Stimulated activated CD8-positive, alpha-beta memory T cell treated with anti-CD3 and anti-CD28 coated beads, Interleukin-7, amount 100 ng/mL, for 1 hour (primary cell): Measurements from ENCODE around the gene CCDC172.

Experiments used
- DNase-seq, 2 donors: peaks; one replicate each; pipeline ENCODE4 v3.0.0-alpha.2; 2020; ENCODE audit warnings: low read depth in 2 of 2

CCDC172 gene, protein sequence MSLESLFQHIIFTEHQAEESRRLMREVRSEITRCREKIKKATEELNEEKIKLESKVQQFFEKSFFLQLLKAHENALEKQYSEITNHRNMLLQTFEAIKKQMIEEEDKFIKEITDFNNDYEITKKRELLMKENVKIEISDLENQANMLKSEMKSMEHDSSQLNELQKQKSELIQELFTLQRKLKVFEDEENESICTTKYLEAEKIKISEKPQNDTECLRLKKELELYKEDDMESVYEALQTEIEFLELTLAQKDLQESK

DNA sequence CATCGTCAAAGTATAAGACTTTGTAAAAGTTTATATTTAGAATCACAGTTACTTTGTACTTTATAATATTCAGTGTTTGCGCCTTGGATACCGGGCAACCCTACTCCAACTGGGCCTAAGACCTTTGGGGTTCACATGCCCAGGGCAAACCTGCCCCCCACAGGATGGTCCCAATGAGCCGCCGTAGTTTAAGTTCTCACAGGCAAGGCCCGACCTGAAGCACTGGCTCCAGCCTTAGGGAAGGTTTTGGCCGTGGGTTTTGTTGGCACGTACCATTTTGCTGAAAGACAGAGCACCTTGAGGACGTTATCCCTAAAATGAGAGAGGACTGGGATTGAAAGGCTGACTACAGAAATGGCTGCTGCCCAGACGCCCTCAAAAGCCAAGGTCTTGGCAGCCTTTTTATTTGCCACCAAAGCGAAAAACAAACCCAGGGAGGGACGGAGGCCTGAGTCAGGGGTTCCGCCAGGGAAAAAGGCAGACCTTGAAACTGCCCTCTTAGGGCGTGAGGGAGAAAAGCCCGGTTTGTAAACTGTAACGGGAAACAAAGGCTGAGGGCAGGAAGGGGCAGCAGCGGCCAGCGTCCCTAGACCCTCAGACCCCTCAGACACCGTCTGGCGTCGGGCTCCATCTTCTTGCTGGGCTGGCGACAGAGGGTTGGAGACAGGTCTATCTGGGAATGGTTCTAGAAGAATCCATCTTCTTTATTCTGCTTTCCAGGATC, at the start of gene CCDC172:
Gene CCDC172 (plus strand): TSS at position 222 of the 724 bp plus-strand sequence. CDS start 564 bp downstream, outside the sequence.
- DNase-seq = no peak

DNA sequence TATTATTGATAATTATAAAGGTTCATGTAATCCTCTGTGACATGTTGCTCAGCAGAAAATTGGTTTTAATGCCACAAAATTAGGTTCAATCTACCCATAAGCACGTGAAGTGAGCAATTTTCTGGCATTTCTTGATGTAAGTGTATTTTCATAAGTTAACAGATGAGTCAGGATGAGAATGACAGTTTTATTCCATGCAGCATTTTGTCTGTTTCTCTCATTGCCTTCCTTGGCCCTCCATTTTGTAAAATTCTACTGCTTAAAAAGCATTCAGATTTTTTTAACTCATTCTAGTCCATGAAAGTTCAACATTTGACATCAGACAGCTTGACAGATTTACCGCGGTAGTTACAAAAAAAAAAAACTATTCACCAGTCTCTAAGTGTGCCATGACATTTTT, 47.3 kb upstream of the CCDC172 start:
- no peak for DNase-seq

DNA sequence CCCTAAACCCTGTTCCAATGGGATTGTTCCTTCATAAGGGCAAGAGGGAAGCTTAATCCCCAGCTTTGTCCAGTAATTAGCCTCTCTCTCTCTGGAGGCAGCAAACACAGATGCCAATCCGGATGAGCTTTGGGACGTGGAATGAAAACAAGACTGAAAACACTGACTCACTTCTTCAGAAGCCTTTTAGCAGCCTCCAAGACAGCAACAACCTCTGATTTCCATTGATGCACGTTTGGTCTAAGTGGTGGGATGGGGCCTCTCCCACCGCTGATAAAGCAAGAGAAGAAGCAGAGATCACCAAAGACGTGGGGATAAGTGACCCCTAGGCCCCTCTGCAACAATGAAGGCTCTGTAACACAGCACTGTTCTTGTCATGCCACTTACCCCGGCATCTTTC, 45.4 kb upstream of the CCDC172 start:
- no peak for DNase-seq

DNA sequence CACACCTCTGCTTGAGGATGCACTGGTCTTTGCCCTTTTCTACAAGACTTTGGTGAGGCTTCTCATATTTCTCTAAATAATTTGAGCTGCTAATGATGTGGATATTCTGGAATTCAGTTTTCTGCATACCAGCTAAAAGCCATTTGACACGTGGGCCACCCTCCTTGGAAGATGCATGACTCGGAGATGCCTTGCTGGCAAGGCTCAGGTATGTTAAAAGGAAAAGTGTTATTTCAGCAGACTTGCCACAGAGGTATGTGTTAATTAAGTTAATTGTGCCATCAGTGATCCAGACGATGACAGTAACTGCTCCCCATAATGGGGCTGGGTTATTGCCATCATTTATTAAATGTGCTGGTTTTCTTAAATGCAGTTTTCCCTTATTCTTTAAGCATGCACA, 42.5 kb upstream of the CCDC172 start:
- no peak for DNase-seq

DNA sequence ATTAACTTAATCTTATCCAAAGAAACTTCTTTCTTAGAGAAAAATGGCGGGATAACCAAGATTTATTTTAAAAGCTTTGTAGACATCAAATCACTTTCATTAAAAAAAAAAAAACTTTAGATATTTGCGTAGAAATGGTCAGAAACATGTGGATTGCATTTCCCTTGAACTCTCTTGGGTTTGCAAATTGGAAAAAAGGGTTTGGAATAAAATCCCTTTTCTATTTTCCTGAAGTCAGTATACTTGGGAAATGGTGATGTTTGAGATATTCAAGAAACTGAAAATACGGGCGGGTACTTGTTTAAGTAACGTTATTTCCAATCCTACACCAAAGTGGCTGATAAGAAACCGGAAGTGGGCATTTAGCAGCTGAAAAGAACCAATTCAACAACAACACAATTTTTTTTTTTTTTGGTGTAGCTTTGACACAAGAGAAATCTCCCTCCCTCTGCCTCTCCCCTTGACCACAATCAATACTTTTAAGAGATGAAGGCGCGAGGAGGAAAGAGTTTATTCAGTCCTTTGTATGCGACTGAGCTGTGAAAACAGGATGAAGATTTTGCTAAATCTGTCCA, 37.5 kb upstream of the CCDC172 start:
- DNase-seq = no peak

DNA sequence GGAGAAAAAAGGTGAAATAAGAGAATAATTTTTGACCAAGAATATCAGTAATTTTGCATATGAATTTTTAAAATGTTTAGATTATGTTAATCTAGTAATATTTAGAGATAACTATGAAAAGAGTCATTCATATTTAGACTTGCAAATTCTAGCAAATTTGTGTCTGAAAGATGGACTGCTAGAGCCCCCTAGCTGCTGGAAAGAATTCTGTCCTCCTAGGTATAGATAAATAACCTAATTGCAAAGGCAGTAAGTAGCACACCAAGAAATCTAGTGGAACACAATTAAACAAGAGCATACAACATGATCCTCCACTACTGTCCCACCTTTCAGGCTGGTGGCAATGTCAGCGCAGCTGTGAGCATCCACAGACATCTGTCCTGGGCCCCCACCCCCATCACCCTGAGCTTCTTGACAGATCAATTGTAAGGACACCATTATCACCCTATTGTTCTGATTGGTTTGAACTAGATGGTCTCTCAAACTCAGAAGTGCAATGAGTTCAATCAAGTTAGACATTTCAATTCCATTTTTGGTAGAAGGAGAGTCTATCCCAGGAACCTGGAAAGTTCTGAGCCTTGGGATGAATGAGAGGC, 36.2 kb upstream of the CCDC172 start:
- no peak for DNase-seq

DNA sequence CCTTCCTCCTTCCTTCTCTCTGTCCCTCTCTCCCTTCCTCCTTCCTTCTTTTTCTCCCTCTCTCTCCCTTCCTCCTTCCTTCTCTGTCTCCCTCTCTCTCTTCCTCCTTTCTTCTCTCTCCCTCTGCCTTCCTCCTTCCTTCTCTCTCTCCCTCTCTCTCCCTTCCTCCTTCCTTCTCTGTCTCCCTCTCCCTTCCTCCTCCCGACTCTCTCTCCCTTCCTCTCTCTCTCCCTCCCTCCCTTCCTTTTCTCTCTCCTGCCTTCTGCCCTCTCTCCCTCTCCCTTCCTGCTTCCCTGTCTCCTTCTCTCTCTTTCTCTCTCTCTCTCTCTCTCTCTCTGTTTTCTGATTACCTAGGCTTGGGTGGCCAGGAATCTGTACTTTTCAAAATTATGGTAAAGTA, 34.6 kb upstream of the CCDC172 start:
- DNase-seq = no peak

DNA sequence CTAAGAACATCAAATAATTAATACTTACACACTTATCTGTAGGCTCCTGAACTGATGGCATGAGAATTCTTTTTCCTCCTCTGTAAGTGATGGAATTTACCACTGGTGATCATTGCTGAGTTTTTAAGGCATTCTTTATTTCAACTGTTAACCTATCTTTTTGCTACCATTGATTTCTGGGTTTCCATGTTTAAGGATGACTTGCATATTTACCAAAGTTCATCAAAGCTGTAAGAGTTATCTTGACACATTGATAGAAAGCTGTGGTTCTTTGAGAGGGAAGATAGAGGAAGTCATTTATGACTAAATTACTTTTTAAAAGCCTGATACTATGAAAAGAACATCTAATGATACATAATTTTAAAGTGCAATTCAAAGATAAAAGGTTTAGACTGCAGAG, 31.8 kb upstream of the CCDC172 start:
- DNase-seq = no peak

DNA sequence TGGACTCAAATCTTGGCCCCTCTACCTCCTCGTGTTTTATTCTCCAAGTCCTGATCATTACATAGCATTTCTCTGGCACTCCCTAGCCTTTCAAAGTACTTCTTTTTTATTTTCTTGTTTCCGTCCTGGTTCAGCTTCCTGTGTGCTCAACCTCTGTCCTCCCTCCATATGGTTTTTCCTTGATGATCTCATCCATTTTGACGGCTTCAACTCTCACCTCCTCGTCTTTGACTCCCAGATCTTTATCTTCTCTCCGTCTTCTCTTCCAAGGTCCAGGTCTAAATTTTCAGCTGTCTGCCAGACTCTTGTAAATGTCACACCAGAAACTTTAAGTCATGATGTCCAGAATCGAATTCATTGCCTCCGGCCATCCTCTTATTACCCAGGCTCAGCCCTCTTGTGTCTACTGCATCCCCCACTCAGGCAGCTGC, 27.9 kb upstream of the CCDC172 start:
- DNase-seq = no peak

DNA sequence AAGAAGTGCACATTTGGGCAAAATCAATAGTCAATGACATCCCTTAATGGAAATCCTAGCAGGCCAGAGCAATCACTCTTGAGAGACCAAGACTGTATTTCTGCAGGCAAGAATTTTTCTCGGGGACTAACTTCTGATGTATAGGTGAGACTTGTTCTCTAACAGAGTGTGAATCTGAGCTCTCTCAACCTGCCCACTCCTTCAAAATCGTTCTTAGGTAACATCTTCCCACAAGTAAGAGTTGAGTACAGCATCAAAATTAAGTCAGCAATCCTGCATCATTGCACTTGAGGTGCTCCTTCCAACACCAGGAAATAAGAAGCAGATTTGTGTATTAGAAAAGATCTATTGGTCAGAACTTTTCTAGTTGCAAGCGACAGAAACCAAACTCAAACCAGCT, 25.7 kb upstream of the CCDC172 start:
- DNase-seq = no peak

DNA sequence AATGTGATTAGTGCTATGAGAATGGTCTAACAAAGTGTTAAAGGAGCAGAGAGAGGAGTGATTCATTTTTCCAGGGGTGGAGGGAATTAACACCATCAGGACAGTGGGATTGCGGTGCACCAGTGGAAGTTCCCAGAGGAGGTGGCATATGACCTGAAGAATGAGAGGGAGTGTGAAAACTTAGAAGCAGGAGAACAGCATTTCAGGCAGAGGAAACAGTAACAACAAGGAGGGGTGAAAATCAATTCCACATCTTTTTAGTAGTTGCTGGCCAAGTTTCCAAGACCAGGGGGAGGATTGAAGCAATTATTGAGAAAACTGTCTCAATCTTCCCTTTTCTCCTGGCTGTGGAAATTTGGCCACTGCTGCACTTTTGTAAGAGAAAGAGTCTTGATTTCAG, 23.7 kb upstream of the CCDC172 start:
- DNase-seq = no peak

DNA sequence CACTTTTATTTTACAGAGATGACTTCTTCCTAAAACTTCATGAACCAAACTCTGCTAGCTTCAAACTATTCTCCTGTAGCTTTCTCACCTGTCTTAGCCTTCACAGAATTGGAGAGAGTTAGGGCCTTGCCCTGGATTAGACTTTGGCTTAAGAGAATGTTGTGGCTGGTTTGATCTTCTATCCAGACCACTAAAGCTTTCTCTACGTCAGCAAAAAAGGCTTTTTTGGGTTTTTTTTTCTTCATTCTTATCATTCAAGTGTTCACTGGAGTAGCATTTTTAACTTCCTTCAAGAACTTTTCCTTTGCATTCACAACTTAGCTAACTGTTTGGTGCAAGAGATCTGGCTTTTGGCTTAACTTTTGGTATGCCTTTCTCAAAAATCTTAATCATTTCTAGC, 19.3 kb upstream of the CCDC172 start:
- DNase-seq = no peak

DNA sequence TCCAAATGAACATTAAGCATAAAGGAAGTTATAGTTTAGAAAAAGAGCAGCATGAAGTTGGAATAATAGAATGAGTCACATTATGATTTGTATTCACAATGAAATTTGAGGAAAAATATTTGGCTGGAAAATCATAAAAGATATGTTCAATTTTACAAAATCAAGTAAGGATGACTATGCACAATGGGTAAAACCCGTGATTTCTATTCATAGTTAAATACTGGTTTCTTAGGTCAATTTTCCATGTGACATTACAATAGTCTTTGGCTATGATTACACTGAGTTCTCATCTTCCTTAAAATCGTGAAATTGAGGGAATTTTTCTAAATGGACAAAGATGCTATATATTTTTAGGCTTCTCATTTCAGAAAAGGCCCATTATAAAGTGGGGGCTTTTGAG, 17.4 kb upstream of the CCDC172 start:
- no peak for DNase-seq

DNA sequence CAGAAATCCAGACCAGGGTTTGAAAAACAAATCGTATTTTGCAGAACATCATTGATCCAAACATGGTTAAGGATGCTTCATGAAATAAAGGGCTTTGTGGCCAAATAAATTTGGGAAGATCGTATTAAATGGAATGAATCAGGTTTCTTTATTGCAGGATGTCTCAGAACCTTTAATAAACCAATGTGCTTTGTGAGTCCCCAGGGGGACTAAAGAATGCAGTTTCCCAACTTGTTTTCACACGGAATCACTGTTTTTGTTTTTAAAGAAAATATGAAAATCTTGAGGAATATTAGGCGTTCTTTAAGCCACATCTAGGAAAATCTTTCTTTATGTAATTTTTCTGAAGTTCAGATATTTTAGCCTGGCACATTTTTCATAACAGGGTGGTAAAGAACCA, 16.8 kb upstream of the CCDC172 start:
- DNase-seq = no peak

DNA sequence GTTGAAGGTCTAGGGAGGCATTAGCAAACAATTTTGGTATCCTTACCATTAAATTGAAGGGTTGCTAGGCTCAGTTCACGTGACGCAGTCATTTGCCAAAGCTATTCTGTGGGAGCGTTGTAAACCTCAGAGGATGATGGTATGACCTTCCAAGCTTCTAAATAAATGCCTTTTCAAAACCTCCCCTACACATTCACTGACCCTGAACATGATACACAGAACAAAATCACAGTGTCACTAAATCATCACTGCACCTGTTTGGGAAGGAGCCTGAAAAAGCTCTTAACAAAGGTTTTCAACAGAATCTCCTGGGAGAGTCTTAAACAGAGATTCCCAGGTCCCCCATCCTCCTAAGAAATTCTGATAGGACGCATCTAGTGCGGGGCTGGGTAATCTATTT, 13.2 kb upstream of the CCDC172 start:
- DNase-seq = no peak

DNA sequence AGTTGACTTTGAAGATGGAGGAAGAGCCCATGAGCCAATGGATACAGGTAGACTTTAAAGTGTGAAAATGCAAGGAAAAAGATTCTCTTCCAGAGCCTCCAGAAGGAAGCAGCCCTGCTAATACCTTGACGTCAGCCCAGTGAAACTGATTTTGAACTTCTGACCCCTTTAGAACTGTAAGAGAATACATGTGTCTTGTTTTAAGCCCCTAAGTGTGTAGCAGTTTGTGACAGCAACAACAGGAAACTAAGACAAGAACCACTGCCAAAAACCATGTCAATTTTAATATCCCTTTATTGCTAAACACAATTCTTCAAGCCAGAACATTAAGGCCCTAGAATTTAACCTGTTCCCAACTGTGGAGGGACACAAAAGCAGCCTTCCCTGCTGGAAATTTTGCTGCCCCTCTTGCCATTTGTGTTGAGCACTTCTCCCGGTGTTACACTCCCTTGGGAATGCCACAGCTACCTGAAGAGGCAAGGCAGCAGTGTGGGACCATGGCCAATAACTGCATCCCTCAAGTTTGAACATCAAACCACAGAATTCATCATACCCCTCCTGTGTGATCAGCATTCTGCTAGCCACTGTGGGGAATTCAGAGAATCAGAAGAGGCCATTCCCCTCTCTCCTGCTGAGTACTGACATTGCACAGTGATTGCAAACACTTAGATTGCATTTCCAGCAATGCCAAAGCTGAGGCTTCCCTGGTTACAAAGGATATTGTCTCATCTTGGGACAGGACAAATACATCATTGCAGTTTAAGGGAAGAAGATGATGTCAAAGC, 12.3 kb upstream of the CCDC172 start:
- no peak for DNase-seq

DNA sequence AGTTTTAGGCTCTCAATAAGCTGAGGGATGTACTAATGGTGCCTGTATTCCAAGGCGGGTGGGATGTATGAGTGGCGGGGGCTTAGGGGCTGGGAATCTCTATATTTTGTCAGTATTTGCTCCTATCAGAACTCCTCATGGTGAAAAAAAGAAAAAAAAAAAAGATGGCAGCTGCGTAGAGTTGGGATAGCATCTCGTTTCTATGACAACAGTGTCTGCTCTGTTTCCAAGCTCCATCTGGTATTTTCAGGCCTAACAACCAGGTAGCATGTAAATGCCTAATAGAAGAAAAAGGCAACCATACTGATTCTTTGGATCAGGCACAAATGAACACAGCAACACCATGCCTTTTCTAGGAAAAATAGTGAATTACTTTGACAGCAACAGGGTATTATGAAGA, 11.7 kb upstream of the CCDC172 start:
- no peak for DNase-seq

DNA sequence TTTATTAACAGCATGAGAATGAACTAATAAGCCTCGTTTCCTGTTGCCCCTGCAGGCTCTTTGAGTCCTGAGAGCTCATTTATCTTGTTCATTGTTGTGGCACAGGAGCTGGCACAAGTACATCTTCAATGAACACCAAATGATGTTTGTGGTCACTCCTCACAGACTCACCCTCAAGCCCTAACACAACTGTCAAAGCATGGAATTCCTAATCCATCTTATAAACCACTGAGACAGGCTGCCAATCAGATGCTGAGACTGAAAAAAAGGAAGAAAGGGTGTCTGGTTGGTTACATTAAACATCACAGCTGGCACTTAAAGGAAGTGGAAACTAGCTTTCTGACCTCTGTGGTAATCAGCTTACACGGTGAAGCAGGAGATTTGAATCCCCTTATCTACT, 7.7 kb upstream of the CCDC172 start:
- DNase-seq = no peak

DNA sequence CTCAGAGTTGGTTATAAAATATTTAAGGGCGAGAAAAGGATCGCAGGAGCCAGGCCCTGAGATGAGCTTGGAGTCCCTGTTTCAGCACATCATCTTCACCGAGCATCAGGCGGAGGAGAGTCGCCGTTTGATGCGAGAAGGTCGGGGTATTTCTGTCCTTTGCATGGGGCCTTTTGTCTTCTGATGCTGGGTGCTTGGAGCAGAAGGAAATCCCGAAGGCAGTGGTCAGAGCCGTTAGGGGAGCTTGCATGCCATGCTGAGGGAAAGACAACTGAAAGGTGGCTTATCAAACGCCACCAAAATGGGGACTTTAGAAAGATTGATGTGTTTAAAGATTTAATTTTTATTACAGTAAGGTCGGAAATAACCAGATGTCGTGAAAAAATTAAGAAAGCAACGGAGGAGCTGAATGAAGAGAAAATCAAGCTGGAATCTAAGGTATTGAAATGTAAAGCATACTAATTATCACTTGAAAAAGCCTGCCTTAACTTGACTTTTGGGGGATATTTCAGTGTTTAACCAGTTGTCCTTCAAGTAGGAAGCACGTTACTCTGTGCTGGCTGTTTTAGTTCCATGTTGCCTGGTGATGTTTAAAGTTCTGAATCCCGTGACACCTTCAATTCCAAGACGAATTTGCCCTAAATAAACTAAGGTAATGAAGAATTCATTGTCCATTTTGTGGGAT, 845 bp downstream of the CCDC172 start:
- no peak for DNase-seq

DNA sequence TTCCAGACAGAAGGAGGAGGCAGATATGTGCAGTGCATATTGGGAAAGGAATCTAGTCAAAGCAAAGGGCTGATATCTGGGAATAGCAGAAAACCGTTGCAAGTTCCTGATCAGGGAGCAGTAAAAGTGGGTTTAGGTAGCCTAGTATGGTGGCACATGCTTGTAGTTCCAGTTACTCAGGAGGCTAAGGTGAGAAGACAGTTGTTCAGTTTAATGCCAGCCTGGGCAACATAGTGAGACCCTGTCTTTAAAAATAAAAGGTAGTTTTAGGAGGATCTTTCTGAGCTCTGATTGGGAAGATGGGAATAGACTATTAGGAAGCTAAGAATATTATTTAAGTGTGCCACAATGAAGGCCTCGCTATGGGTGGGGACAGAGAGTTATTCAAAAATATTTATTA, 1.7 kb downstream of the CCDC172 start:
- no peak for DNase-seq

DNA sequence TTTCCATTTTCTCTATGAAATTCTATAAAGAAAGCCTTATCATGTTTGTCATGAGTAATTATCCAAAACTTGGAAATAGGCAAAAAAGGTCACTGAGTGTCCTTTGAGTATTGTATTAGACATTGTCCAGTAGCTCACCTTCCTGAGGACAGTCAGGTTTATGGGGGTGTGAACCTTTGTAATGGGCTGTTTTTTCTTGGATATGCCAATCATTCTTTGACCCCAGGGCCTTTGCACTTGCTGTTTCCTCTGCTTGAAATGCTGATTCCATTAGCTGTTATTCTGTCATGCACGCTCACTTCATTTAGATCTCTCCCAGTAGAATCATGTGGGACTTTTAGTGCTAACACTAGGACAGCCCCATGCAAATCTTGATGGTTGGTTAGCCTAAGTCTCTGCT, 4.9 kb downstream of the CCDC172 start:
- DNase-seq = no peak

DNA sequence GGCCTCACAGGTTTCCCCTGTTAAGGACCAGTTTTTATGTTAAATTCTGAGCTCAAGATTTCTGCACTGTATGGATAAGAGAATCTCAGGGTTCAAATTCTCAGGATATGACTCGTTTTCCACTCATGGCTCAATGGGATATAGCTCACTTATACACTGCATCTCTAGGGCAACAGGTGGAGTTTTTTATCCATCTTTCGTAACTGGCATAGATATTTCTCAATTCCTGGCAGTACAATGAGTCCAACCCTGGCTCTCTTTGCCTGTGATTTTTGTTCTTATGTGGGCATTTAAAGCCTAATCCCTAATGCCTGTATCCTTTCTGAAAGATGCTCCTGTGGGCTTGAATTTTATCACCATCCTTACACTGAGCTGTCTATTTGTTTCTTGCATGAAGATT, 7.6 kb downstream of the CCDC172 start:
- no peak for DNase-seq
